HG03520 (cell line): Measurements from ENCODE around the gene CISTR.
"Not testable (repeated sequence)": the region's sequence is repeated elsewhere in the genome, so short reads cannot be mapped to it uniquely, and the experiment has no call there.

ENCODE experiments used
- ATAC-seq: cut with Tn5 transposase; IDR thresholded peaks from one replicate; pipeline ENCODE4 v1.9.1; 2021; ENCODE audit warnings: mild to moderate bottlenecking, moderate library complexity; ENCODE audit not compliant: unreplicated experiment

Gene CISTR

DNA sequence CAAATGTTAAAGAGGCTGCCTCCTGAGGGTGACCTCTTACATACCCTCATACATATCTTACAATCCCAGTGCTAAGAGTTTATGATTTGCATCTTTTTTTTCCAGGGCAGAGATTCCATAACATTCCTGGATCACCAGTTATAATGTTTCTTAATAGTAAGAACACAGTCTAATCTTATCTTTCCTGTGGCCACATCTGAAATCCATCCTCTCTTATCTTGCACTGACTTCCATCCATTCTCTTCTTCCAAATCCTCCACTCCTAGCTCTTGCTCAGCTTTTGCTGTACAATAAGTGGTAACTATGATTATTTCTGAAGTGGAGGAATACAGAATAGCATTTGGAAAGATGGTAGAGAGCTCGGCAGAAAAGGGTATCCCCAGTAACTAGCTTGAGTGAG, 30.8 kb downstream of the CISTR start:
- ATAC-seq, result no peak

DNA sequence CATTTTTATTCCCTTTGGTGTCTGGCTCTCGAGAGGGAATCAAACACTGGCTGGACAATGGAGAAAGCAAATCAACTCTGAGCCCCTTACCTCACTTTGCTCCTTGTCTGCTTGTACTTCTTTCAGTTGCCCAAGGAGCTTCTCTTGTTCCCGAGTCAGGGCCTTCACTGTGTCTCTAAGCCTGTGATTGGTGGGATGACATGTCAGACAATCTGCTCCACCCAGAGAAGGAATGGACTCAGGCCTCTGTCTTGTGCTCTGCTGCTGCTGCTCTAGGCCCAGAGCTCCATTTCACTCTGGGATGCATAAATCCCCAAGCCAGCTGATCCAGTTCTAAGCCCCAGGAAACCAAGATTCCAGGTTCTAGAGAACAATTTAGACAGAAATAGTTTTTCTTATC, 32.1 kb downstream of the CISTR start:
- no peak for ATAC-seq

- ATAC-seq, result not testable (repeated sequence)
Observed at GRCh38 chr12:53718567-53718966, 33.2 kb downstream of the CISTR start.

DNA sequence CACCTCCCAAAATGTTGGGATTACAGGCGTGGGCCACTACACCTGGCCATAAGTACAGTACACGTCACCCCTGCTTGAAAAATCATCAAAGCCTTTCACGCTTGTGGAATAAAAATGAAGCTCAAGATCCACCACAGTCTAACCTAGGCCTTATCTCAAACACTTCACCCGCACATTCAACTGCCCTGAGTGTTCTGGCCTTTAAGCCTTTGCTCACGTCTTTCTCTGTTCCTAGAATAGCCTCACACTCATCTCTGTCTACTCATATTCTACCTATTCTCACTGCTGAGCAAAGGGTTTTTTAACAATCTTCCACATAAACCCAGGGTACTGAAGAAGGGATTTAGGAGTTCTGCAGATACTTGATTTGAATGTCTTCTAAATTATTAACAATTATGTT, 34.5 kb downstream of the CISTR start:
- ATAC-seq, result no peak

GRCh38 chr12:53714004-53714403, 37.8 kb downstream of the CISTR start:
- no peak for ATAC-seq

- no peak for ATAC-seq
Observed at GRCh38 chr12:53713516-53713915, 38.3 kb downstream of the CISTR start.

- no peak for ATAC-seq
Observed at GRCh38 chr12:53712059-53712643, 39.6 kb downstream of the CISTR start.

DNA sequence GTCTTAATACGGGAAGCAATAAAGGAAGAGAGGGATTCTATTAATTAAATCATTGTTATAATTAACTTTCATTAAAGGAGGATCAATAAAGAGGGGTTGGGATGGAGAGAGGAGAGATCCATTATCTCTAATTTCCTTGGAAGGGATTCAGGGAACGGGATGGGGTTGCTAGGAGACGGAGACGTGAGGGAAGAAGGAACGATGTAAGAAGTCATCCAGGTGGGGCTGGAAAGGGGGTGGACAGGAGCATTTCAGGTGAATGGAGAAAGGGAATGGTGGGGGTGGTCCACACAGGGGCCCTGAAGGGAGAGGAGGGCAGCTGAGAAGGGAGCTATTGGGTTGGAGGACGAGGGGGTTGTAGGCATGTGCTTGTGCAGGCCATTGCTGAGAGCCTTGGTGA, 41.7 kb downstream of the CISTR start:
- ATAC-seq, result no peak

DNA sequence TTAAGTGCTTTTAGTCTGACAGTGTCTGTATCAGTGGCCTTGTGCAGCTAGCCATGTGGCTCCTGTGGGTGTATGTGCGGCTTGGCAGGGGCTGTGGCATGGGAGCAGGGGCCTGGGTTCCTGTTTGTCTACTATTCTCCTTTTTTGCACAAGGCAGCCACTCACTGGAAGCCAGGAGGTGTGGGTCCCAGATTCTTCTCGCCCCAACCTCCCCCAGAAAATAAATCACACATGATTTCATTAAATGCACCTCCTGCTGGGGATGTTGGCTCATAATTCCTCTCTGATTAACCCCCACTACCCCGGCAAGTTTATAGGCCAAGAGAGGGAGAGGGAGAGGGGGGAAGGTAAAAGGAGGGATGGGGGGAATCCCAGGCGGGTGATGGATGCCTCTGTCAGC, 42.1 kb downstream of the CISTR start:
- no peak for ATAC-seq

DNA sequence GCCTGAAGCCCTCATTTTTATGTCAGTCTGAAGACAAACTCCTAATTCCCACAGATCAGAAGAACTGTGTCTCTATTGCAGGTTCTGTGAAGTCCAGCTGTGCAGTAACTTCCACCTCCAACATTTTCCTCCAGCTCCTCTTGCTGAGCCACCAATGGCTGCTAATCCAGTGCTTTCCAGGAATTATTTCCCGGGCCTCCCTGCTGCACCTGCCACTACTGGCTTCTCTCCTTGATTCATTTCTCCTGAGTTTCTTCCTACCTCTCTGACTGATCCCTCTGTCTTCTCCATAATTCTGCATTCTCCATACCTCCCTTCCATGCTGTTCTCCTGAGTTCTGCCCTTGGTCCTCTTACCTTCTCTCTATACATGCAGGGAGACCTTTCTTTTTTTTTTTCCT, 45.7 kb downstream of the CISTR start:
- no peak for ATAC-seq

DNA sequence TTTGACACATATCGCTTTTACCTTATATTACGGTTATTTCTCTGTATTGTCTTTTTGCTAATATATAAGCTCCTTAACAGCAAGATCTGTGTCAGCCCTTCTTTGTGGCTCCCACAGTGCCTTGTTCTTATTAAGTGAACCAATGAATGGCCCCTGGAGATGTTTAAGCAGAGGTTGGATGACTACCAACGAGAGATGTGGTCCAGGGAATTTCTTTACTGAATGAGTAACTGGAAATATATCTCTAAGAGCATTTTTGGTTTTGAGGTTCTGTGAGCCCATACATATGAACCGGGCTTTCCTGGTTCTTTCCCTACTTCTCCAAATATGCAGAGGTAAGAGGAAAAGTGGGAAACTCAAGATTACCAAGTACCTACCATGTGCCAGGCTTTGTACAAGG, 48.0 kb downstream of the CISTR start:
- ATAC-seq, result no peak

GRCh38 chr12:53701518-53702264, 50.1 kb downstream of the CISTR start:
- ATAC-seq, result no peak

DNA sequence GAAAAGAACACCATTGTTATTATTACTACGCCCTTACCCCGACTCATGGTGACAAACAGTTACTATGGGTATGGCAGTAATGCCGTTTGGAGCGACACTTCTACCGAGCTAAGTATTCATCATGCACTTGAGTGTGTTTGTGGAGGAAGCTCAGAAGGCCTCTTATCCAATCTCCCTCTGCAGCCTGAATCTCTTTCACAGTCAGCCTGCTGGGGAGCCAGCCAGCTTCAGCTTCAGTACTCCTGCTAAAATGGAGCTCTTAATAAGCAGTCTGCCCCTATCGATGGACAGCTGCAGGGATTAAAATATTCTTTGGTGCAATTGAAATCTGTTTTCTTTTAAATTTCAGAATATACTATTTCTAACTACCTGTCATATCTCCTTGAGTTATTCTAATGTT, 51.2 kb downstream of the CISTR start:
- ATAC-seq, result no peak

- no peak for ATAC-seq
Observed at GRCh38 chr12:53699678-53700025, 52.1 kb downstream of the CISTR start.

- no peak for ATAC-seq
Observed at GRCh38 chr12:53698948-53699677, 52.7 kb downstream of the CISTR start.

DNA sequence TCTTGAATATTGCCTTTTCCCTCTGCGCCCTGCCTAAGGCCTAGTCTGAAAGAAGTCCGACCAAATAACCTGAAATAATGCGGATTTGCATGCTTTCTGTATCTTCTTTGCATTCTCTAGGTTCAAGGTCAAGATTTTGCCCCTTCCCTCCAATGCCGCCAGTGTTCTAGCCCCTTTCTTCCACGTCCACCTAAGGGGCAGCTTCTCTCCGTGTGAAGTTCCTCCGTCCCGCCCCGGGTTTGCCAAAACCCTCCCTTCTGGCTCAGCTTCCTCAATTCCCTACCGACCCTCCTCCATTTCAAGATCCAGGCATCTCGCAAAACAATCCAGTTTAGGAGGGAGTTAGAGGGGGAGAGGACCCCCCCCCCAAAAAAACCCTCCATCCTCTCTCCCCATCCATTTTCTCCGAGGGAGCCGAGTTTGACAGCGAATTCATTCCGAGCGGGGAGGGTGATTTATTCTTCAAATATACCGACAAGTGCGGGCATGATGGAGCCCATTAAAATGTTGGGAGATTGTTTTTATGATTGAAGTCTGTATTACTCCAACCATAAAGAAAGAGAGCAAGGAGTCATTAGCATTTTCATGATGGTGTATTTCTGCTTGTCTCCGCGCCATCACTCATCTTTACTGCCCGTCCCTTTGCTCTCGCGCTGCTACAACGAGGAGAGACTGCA, 55.0 kb downstream of the CISTR start:
- no peak for ATAC-seq
